CD4-positive, alpha-beta T cell treated with Interleukin-10 for 1 hour (primary cell): ENCODE data around the gene PRR35.
"Not testable (repeated sequence)": the region's sequence is repeated elsewhere in the genome, so short reads cannot be mapped to it uniquely, and the experiment has no call there.

Source experiments
- DNase-seq: peaks from one replicate; pipeline ENCODE4 v3.0.0-alpha.2; 2020

Gene PRR35

GRCh38 chr16:597655-598054, 37.5 kb downstream of the PRR35 start:
- DNase-seq, result not testable (repeated sequence)

- DNase-seq, result no peak
Observed at GRCh38 chr16:598823-599739, 38.9 kb downstream of the PRR35 start.

GRCh38 chr16:600781-601180, 40.6 kb downstream of the PRR35 start:
- DNase-seq, result no peak

- DNase-seq, result no peak
Observed at GRCh38 chr16:603933-604332, 43.7 kb downstream of the PRR35 start.

- no peak for DNase-seq
Observed at GRCh38 chr16:606656-607307, 46.6 kb downstream of the PRR35 start.

GRCh38 chr16:608019-608418, 47.8 kb downstream of the PRR35 start:
- DNase-seq, result no peak

- no peak for DNase-seq
Observed at GRCh38 chr16:609316-609715, 49.1 kb downstream of the PRR35 start.

GRCh38 chr16:609984-610383, 49.8 kb downstream of the PRR35 start:
- DNase-seq, result no peak

GRCh38 chr16:610513-611381, 50.6 kb downstream of the PRR35 start:
- peak; percentile 63 for DNase-seq

- no peak for DNase-seq
Observed at GRCh38 chr16:615122-615521, 54.9 kb downstream of the PRR35 start.
